HG03066 (cell line): ENCODE data around the gene FMR1NB.
A peak's percentile ranks its signal among the peaks of the same experiment; 100 is the strongest.

Experiments used
- ATAC-seq: cut with Tn5 transposase; IDR thresholded peaks from one replicate; pipeline ENCODE4 v1.9.1; 2021; ENCODE audit warnings: low read depth; ENCODE audit not compliant: unreplicated experiment

Gene FMR1NB

GRCh38 chrX:148069759-148070503 lies 88.8 kb downstream of the FMR1NB start:
- peak; percentile 99 for ATAC-seq

GRCh38 chrX:148070504-148070877 lies 89.4 kb downstream of the FMR1NB start:
- ATAC-seq: no peak
